ENCODE results near the gene TMEM91. TPM values are rescaled to one million over a fixed set of nuclear protein-coding genes. Genes with fewer than 3 reads are reported as not detected.

TMEM91 gene
- 8.7 and 9.2 TPM in 2 replicates for total RNA-seq

DNA sequence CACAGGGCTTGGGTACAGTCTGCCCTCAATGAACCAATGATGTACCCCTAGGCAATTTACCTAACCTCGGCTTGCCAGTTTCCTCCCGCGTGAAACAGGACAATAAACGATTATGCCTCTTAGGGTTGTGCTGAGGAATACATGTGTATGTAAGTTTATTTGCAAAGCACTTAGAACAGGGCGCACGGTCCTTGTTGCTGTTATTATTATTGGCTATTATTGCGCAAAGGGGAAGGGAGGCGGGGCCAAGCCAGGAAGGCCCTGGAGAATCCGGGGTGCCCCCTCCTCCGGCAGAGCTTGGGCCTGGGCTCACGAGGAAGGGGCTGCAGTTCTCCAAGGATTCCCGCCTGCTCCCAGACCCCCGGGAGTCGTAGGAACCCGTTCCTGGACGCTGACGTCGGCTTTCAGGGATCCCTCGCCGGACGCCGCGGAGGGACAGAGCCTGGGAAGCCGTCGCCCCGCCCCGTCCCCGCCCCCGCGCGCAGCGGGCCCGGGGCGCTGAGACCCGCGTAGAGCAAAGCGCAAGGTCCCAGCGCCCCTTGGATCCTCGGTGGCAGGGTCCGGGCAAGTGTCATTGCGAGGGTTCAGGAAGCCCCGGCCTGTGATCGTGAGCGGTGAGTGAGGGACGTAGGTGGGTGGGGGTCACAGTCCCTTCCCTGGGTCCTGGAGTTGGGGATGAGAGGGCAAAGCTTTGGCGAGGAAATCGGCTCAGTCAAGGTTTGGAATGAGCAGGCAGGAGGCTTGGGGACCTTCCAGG is at the start of gene TMEM91:
Gene TMEM91 (plus strand): TSS at position 293 of the 757 bp plus-strand sequence. CDS start 1,777 bp downstream, outside the sequence.

GRCh38 chr19:41353466-41354342 is 22.6 kb upstream of the TMEM91 start, which contains the start of gene TGFB1:
TGFB1 (minus strand) TSS chr19:41353922; CDS start chr19:41353044, 878 bp downstream.

GRCh38 chr19:41363753-41364523 is 12.4 kb upstream of the TMEM91 start, which contains the start of gene B9D2:
B9D2 (minus strand) TSS chr19:41364149; CDS start chr19:41363519, 630 bp downstream.

GRCh38 chr19:41397086-41398049 is 21.0 kb downstream of the TMEM91 start, which contains the start of the genes BCKDHA and EXOSC5:
BCKDHA (plus strand) TSS chr19:41397818; CDS start chr19:41397828, 10 bp downstream.
EXOSC5 (minus strand) TSS chr19:41397359; CDS start chr19:41397328, 31 bp downstream.

GRCh38 chr19:41426952-41427646 is 50.8 kb downstream of the TMEM91 start, which contains the start of gene B3GNT8:
B3GNT8 (minus strand) TSS chr19:41427374; CDS start chr19:41426778, 596 bp downstream.

Other genes with a start within 250 kb of the TMEM91 start
- 19.5 and 44.2 TPM in 2 replicates for gene CYP2S1, start 183.3 kb upstream of the TMEM91 start, total RNA-seq
- 23.9 and 40.2 TPM in 2 replicates for gene AXL, start 157.3 kb upstream of the TMEM91 start, total RNA-seq
- gene HNRNPUL1, start 112.2 kb upstream of the TMEM91 start, total RNA-seq: 50.6 and 112 TPM in 2 replicates
- 10.3 and 18.2 TPM in 2 replicates for gene CCDC97, start 66.4 kb upstream of the TMEM91 start, total RNA-seq
- 5.5 and 22.2 TPM in 2 replicates for gene TGFB1, start 22.6 kb upstream of the TMEM91 start, total RNA-seq
- gene B9D2, start 12.4 kb upstream of the TMEM91 start, total RNA-seq: 1.3 and 1.7 TPM in 2 replicates
- gene EXOSC5, start 20.8 kb downstream of the TMEM91 start, total RNA-seq: 20.8 and 30.4 TPM in 2 replicates
- 30.3 and 40.0 TPM in 2 replicates for gene BCKDHA, start 21.3 kb downstream of the TMEM91 start, total RNA-seq
- gene B3GNT8, start 50.8 kb downstream of the TMEM91 start, total RNA-seq: 3.3 and 3.4 TPM in 2 replicates
- 32.6 and 33.2 TPM in 2 replicates for gene DMAC2, start 63.4 kb downstream of the TMEM91 start, total RNA-seq
- gene ERICH4, start 66.6 kb downstream of the TMEM91 start, total RNA-seq: not detected in 2 replicates
- not detected in 2 replicates for gene CEACAM21, start 199.6 kb downstream of the TMEM91 start, total RNA-seq

Data from nasal cavity respiratory epithelium epithelial cell of viscerocranial mucosa (primary cell).